Retinal pigment epithelial cell (primary cell): ENCODE results near the gene DDX10.

Experiments
- DNase-seq: peaks from one replicate; pipeline ENCODE4 v3.0.0-alpha.2; 2010; ENCODE audit warnings: low read depth
- H3K4me3 ChIP-seq: 2 replicates; pipeline ENCODE4 v1.5.1; 2011; ENCODE audit warnings: mild to moderate bottlenecking, low read length, control low read depth, moderate library complexity
- TF ChIP-seq, protein P1 (sequence below): conservative IDR thresholded peaks from 2 replicates; pipeline ENCODE4 v1.5.1; 2011; ENCODE audit warnings: low read depth, low read length, control low read depth, inconsistent platforms

Gene DDX10

DNA sequence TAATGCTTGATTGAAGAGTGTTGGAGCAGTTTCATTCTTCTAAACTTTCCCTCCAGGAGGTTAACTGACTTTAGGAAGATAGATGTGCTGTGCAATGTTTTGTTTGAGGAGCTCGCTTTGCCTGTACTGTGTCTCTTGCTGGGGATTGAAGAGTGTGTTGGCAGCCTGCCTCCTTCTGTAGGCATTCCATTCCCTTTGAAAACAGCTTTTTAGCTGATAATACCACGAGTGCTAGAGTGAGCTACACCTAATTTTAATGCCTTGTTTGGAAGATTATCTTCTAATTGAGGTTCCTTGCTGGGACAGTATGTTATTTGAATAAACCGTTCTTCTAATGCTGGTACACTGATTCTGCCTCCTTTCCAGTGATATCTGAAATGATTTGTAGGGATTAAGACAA, 7.2 kb downstream of the DDX10 start:
- TF ChIP-seq, protein P1, sequence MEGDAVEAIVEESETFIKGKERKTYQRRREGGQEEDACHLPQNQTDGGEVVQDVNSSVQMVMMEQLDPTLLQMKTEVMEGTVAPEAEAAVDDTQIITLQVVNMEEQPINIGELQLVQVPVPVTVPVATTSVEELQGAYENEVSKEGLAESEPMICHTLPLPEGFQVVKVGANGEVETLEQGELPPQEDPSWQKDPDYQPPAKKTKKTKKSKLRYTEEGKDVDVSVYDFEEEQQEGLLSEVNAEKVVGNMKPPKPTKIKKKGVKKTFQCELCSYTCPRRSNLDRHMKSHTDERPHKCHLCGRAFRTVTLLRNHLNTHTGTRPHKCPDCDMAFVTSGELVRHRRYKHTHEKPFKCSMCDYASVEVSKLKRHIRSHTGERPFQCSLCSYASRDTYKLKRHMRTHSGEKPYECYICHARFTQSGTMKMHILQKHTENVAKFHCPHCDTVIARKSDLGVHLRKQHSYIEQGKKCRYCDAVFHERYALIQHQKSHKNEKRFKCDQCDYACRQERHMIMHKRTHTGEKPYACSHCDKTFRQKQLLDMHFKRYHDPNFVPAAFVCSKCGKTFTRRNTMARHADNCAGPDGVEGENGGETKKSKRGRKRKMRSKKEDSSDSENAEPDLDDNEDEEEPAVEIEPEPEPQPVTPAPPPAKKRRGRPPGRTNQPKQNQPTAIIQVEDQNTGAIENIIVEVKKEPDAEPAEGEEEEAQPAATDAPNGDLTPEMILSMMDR, result no peak
- peak; percentile 66 for DNase-seq
- H3K4me3 ChIP-seq, result no peak overlapping the region

DNA sequence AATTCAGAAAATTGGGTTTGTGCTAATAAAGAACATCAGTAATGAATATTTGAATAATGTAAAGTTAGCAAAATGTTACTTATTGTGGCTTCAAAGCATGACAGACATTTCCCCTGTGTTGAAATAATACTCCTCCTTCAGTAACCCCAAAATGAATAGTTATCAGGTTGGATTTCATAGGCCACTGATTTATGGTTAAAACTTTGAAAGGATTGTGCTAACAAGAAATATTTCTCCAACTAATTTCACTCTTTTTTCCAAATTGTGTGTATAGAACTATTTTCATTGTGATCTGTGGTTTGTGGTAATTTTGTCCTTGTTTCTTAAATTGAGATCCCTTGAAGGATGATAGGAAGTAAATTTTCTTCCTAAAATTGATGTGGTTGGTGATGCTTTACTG, 7.9 kb downstream of the DDX10 start:
- no peak for DNase-seq

DNA sequence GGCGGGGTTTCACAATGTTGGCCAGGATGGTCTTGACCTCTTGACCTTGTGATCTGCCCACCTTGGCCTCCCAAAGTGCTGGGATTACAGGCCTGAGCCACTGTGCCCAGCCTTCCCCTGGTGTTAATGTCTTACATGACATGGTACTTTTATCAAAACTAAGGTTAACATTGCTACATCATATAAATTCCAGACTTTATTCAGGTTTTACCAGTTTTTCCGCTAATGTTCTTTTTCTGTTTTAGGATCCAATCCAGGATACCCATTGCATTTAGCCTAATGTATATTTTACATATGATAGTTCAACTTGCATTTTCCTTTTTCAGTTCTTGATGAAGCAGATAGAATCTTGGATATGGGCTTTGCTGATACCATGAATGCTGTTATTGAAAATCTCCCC, 14.2 kb downstream of the DDX10 start:
- no peak for DNase-seq
- no peak overlapping the region for H3K4me3 ChIP-seq
- TF ChIP-seq, protein P1, result no peak

More for the DNA sequence above, 7.9 kb downstream of the DDX10 start:
- TF ChIP-seq, protein P1, result no peak
- H3K4me3 ChIP-seq, result no peak overlapping the region

DNA sequence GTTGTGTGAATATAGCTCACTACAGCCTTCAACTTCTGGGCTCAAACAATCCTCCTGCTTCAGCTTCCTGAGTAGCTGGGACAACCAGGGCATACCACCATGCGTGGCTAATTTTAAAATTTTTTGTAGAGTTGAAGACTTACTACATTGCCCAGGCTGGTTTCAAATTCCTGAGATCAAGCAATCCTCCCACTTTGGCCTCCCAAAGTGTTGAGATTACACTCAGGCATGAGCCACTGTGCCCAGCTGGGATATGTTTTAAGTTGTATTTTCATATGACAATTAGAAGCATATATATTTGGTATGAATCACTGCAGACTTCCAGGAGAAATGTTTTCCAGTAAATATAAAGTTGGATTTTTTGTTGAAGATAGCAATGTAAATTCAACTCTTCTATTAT, 15.4 kb downstream of the DDX10 start:
- no peak overlapping the region for H3K4me3 ChIP-seq
- TF ChIP-seq, protein P1, result no peak
- DNase-seq, result no peak

DNA sequence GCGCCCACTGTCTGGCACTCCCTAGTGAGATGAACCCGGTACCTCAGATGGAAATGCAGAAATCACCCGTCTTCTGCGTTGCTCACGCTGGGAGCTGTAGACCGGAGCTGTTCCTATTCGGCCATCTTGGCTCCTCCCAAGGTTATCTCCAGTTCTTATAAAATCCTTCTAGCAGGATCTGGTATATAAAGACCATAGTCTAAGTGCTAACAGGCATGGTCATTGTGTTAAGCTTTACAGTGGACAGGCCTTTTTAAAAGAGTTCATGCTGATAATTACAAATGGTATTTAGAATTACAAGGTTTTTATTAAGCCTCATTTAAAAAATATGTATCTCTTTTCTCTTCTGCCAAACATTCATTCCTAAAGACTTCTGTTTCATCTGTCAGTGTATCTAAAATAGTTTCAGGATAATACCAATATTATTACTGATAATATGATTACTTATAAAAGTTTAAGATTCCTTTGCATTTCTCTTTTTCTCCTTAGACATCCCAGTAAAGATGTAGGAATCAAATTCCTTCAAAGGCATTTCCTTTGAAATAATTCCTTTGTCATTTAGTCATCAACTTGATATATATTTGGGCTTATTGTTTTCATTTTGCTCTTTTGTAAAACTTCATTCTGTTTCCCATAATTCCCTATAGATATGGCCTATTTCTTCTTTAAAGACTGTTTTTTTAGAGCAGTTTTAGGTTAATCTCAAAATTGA, 20.7 kb downstream of the DDX10 start:
- no peak for DNase-seq
- no peak overlapping the region for H3K4me3 ChIP-seq
- TF ChIP-seq, protein P1, result no peak

DNA sequence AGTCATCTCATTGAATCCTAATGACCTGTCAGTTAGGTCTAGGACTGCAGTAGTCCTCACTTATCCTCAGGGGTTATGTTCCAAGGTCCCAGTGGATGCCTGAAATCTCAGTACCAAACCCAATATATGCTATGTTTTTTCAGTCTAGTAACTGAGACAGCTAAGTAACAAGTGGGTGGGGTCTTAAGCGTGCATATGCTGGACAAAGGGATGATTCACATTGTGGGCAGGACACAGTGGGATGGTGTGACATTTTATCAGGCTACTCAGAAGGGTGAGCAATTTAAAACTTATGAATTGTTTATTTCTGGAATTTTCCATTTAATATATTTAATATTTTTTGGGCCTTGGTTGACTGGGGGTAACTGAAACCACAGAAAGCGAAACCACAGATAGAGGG, 29.0 kb downstream of the DDX10 start:
- no peak for DNase-seq
- H3K4me3 ChIP-seq, result no peak overlapping the region
- TF ChIP-seq, protein P1, result no peak

DNA sequence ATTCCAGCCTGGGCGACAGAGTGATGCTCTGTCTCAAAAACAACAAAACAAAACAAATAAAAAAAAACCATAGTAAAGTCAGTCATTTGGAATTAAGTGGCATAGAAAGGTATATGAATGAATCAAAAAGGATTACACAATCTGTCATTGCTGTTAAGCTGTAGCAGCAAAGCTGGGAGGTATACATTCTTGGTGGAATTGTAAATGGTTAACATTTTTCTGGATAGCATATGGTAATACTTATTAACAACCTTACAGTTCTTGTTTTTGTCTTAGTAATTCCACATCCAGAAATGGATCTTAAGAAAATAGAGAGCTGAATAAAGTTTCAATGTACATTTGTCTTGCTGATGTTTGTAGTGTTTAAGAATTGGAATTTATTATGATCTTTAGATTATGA, 30.0 kb downstream of the DDX10 start:
- TF ChIP-seq, protein P1, result no peak
- no peak overlapping the region for H3K4me3 ChIP-seq
- DNase-seq, result peak; percentile 82
